Ramos (cell line): ENCODE results near the gene CAPN12.

Source experiments
- in situ Hi-C: fragments of 300-500 bp; cut with MboI; formaldehyde crosslinking; loops from one replicate; pipeline ENCODE4 v1.14.3; 2022; ENCODE audit warnings: low sequenced_read_pairs; ENCODE audit not compliant: unreplicated experiment

CAPN12 gene

DNA sequence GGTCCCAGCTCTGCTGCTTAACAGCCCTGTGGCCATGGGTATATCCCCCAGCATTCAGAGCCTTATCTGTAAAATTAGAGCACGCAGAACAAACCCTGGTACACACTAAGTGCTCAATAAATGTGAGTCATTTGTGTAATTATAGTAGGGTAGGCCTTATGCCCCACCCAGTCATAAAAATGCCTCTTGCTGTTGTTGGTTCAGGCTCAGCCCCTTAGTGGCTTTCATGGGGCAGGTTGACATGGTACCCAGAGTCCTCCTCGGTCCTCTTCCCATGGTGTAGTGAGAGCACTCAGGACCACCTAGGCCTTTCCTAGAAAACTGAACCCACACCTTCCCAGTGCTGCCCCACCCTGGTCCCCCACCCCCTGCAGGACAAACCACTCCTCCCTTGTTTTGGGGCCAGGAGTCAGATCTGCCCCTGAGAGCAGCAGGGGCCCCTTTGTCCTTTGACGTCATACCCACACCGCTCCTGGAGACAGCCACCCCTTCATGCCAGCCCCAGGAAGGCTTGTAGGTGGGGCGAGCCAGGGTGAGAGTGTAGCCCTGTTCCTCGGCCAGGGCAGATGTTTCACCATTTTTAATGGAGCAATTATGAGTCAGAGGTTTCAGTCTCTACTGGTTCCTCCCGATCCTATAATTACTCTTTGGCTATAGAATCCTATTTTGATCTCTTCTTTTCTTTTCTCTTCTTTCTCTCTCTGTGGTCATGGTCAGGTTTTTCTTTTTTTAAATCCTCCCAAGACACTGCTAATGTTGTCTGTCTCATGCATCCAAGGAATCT lies 60.0 kb downstream of the CAPN12 start:
- in situ Hi-C loops, result no loop called here

GRCh38 chr19:38683393-38684077 lies 60.7 kb downstream of the CAPN12 start:
- in situ Hi-C loops, result no loop called here

DNA sequence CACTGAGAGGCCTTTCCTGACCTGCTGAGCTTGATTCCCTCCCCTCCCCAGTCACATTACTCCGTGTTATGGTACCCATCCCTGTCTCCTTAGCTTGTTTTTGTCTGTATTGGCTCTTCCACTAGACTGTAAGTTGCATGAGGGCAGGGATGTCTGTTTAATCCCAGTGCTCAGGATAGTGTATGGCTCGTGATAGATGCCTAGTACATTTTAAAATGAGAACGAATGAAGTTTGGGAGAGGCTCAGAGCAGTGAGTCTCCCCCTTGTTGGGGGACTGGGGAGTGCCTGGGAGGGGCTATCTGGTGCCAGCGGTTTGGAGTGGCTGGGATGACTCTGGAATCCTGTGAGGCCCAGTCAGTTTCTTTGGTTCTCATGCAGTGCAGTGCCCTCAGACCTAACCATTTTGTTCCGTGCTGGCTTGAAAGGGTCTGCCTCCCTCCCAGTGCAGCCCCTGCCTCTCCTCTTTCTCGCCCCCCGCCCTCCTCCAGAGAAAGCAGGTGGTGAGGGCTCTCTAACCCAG lies 61.3 kb downstream of the CAPN12 start:
- in situ Hi-C loops, result no loop called here

- in situ Hi-C loops, result no loop called here
These were observed 61.9 kb downstream of the CAPN12 start for GRCh38 chr19:38682195-38682867.
